ENCODE results near the gene MYT1.
A peak's percentile ranks its signal among the peaks of the same experiment; 100 is the strongest.
"Not testable (repeated sequence)": the region's sequence is repeated elsewhere in the genome, so short reads cannot be mapped to it uniquely, and the experiment has no call there.

MYT1 gene

DNA sequence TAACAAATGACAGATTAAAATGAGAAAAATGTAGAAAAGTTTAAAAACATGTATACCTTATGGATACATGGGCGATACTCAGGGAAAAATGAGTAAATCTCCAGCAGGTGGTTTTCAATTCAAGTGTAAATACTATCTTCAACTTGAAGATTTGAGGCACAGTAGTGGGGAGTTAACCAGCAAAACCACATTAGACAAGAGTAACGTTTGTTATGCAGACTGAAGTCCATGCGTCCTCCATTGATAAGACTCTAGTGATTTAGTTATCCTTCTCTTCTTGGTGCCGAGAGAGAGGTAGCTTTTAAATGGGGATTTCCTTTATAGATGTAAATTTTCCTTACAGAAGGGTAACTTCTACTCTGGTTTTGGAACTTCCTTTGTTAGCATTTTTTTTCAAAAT lies 119.4 kb downstream of the MYT1 start:
- no peak for DNase-seq

- peak; percentile 86 for DNase-seq
Observed at GRCh38 chr20:64285579-64286446, 121.6 kb downstream of the MYT1 start.

DNA sequence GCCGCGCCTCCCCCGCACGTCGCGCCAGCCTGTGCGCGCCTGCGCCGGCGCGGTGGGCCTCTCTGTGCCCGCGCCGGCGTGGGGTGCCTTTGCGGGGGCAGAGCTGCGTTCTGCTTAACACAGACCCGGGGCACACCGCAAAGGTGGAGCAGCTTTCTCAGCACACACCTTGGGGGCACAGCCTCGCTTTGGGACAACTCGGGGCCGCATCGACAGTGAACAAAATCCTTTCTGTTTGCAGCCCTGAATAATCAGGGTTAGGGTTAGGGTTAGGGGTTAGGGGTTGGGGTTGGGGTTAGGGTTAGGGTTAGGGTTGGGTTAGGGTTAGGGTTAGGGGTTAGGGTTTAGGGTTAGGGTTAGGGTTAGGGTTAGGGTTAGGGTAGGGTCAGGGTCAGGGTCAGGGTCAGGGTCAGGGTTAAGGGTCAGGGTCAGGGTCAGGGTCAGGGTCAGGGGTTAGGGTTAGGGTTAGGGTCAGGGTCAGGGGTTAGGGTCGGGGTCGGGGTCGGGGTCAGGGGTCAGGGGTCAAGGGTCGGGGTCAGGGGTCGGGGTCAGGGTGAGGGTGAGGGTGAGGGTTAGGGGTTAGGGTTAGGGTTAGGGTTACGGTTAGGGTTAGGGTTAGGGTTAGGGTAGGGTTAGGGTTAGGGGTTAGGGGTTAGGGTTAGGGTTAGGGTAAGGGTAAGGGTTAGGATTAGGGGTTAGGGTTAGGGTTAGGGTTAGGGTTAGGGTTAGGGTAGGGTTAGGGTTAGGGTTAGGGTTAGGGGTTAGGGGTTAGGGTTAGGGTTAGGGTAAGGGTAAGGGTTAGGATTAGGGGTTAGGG lies 122.4 kb downstream of the MYT1 start:
- not testable (repeated sequence) for DNase-seq

GRCh38 chr20:64287264-64287590 lies 123.0 kb downstream of the MYT1 start:
- DNase-seq, result not testable (repeated sequence)
